SU-DHL-6 (cell line): Measurements from ENCODE around the gene SERPINH1.

ENCODE experiments used
- H2AFZ ChIP-seq: fragments of 200-600 bp; sonication (generic); 2 replicates; pipeline ENCODE4 v1.6.1; 2014; ENCODE audit warnings: low read depth, mild to moderate bottlenecking, moderate library complexity, mixed read lengths, antibody characterized with exemption, low read length; ENCODE audit not compliant: severe bottlenecking
- H3F3A ChIP-seq: fragments of 200-600 bp; shearing (Covaris generic); 2 replicates; pipeline ENCODE4 v1.6.0; 2016; ENCODE audit warnings: antibody characterized with exemption, mild to moderate bottlenecking; ENCODE audit not compliant: insufficient read depth
- H3K27ac ChIP-seq: fragments of 200-600 bp; sonication (generic); 2 replicates; pipeline ENCODE4 v1.5.1; 2016; ENCODE audit warnings: low read depth, mild to moderate bottlenecking, low read length, moderate library complexity, mixed read lengths
- H3K27me3 ChIP-seq: fragments of 200-600 bp; sonication (generic), shearing (Covaris generic); 2 replicates; pipeline ENCODE4 v1.6.0; 2014; ENCODE audit warnings: mild to moderate bottlenecking, low read length
- H3K36me3 ChIP-seq: fragments of 200-600 bp; sonication (generic); 2 replicates; pipeline ENCODE4 v1.6.1; 2014; ENCODE audit warnings: mild to moderate bottlenecking, low read length, mixed read lengths
- H3K4me2 ChIP-seq: fragments of 300-600, 200-600 bp; shearing (Covaris generic), sonication (generic); 2 replicates; pipeline ENCODE4 v1.6.0; 2014; ENCODE audit warnings: low read length, low read depth, mild to moderate bottlenecking; ENCODE audit not compliant: poor library complexity, severe bottlenecking
- H3K4me3 ChIP-seq: fragments of 200-600 bp; sonication (generic); 2 replicates; pipeline ENCODE4 v1.5.1; 2014; ENCODE audit warnings: antibody characterized with exemption, low read length, mild to moderate bottlenecking, mixed read lengths; ENCODE audit not compliant: insufficient read depth, poor library complexity, severe bottlenecking
- H3K79me2 ChIP-seq: fragments of 200-600 bp; sonication (generic); 2 replicates; pipeline ENCODE4 v1.6.1; 2014; ENCODE audit warnings: mild to moderate bottlenecking, low read length, moderate library complexity; ENCODE audit not compliant: insufficient read depth
- H3K9ac ChIP-seq: fragments of 200-600 bp; sonication (generic); 2 replicates; pipeline ENCODE4 v1.7.0; 2014; ENCODE audit warnings: mild to moderate bottlenecking, low read length
- H3K9me2 ChIP-seq: fragments of 200-600 bp; sonication (generic); replicated peaks from 2 replicates; pipeline ENCODE4 v1.6.1; 2014; ENCODE audit warnings: low read length; ENCODE audit not compliant: insufficient read depth
- H3K9me3 ChIP-seq: fragments of 200-600 bp; sonication (generic); 2 replicates; pipeline ENCODE4 v1.6.1; 2014; ENCODE audit warnings: low read length, mixed read lengths; ENCODE audit not compliant: insufficient read depth
- H4K20me1 ChIP-seq: fragments of 200-600 bp; sonication (generic); 2 replicates; pipeline ENCODE4 v1.6.1; 2014; ENCODE audit warnings: low read depth, mild to moderate bottlenecking, antibody characterized with exemption, low read length, moderate library complexity, mixed read lengths
- CTCF ChIP-seq: fragments of 200-600 bp; sonication (generic); IDR thresholded peaks from one replicate; pipeline ENCODE4 v1.5.1; 2017; ENCODE audit warnings: antibody characterized with exemption, mild to moderate bottlenecking, low read length, moderate library complexity; ENCODE audit not compliant: insufficient read depth, poor library complexity, severe bottlenecking
- EZH2phosphoT487 ChIP-seq: fragments of 200-600 bp; sonication (generic), shearing (Covaris generic); conservative IDR thresholded peaks from 2 replicates; pipeline ENCODE4 v1.6.1; 2018; ENCODE audit warnings: mild to moderate bottlenecking, antibody characterized with exemption, low read length, moderate library complexity, mixed read lengths

SERPINH1 gene

GRCh38 chr11:75568616-75569219 lies 6.7 kb downstream of the SERPINH1 start:
- TF ChIP-seq EZH2phosphoT487 (no peak), CTCF (no peak)
- Histone ChIP-seq H3K4me3 (no peak overlapping the region), H3F3A (no peaks in the 10 kb centered on the region)

DNA sequence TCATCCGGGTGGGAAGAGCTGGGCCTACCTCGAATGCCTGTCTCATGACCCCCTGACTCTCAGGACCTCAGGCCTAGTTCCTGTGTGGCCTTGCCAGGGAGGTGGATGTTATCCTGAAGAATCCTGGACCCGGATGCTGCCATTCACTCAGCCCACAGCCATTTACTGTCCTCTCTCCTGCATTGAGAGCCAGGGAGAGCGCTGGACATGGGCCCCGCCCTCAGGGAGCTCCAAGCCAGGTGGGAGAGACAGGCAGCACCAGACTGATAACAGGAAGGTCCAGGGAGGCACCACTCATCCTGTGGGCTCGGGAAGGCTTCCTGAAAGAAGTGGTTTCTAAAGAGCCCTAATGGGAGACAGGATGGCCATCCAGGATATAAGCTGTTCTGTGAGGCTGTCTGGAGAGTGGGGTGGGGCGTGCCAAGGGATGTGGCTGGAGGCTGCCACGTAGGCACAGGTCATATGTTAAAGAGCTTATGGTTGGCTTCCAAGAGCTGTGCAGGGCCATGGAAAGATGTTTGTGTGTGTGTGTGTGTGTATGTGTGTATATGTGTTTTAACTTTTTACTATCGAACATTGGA lies 8.6 kb downstream of the SERPINH1 start:
- Histone ChIP-seq H3F3A (no peaks in the 10 kb centered on the region), H3K4me3 (no peak overlapping the region), H3K79me2 (no peaks in the 10 kb centered on the region), H3K27ac (no peak overlapping the region), H3K36me3 (no peaks in the 10 kb centered on the region), H3K4me2 (no peak overlapping the region), H2AFZ (no peak overlapping the region), H3K9me3 (no peaks in the 10 kb centered on the region), H4K20me1 (no peaks in the 10 kb centered on the region), H3K9ac (no peak overlapping the region), H3K9me2 (no peaks in the 10 kb centered on the region), H3K27me3 (no peaks in the 10 kb centered on the region)
- TF ChIP-seq EZH2phosphoT487 (no peak), CTCF (no peak)

More at GRCh38 chr11:75568616-75569219, 6.7 kb downstream of the SERPINH1 start:
- no peaks in the 10 kb centered on the region for H4K20me1 ChIP-seq
- H3K9me3 ChIP-seq, result no peaks in the 10 kb centered on the region
- H3K9me2 ChIP-seq, result no peaks in the 10 kb centered on the region
- H3K4me2 ChIP-seq, result no peak overlapping the region
- no peak overlapping the region for H3K27ac ChIP-seq
- no peak overlapping the region for H3K9ac ChIP-seq
- no peaks in the 10 kb centered on the region for H3K36me3 ChIP-seq
- no peaks in the 10 kb centered on the region for H3K27me3 ChIP-seq
- H2AFZ ChIP-seq, result no peak overlapping the region
- no peaks in the 10 kb centered on the region for H3K79me2 ChIP-seq

DNA sequence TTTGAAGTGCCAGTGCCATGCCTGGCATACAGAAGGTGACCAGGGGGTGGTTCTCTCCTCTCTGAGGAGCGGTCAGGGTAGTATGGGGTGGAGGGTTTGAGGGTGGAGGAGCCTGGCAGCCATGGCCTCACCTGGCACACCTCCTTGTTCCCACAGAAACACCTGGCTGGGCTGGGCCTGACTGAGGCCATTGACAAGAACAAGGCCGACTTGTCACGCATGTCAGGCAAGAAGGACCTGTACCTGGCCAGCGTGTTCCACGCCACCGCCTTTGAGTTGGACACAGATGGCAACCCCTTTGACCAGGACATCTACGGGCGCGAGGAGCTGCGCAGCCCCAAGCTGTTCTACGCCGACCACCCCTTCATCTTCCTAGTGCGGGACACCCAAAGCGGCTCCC lies 9.6 kb downstream of the SERPINH1 start:
- no peaks in the 10 kb centered on the region for H3F3A ChIP-seq
- H3K9ac ChIP-seq, result no peak overlapping the region
- no peaks in the 10 kb centered on the region for H3K79me2 ChIP-seq
- H3K27ac ChIP-seq, result no peak overlapping the region
- no peak overlapping the region for H3K4me3 ChIP-seq
- no peaks in the 10 kb centered on the region for H3K36me3 ChIP-seq
- no peaks in the 10 kb centered on the region for H4K20me1 ChIP-seq
- H2AFZ ChIP-seq, result no peak overlapping the region
- no peak overlapping the region for H3K4me2 ChIP-seq
- H3K9me3 ChIP-seq, result no peaks in the 10 kb centered on the region
- H3K9me2 ChIP-seq, result no peaks in the 10 kb centered on the region
- TF ChIP-seq CTCF, result no peak
- TF ChIP-seq EZH2phosphoT487, result no peak
- no peaks in the 10 kb centered on the region for H3K27me3 ChIP-seq
